Globus pallidus (tissue), 1 donor: ENCODE data around the gene EVL.
"Not testable (repeated sequence)": the region's sequence is repeated elsewhere in the genome, so short reads cannot be mapped to it uniquely, and the experiment has no call there.

ENCODE experiments used
- DNase-seq: peaks from one replicate; pipeline ENCODE4 v3.0.0-alpha.2; 2015; ENCODE audit warnings: low spot score

EVL gene

DNA sequence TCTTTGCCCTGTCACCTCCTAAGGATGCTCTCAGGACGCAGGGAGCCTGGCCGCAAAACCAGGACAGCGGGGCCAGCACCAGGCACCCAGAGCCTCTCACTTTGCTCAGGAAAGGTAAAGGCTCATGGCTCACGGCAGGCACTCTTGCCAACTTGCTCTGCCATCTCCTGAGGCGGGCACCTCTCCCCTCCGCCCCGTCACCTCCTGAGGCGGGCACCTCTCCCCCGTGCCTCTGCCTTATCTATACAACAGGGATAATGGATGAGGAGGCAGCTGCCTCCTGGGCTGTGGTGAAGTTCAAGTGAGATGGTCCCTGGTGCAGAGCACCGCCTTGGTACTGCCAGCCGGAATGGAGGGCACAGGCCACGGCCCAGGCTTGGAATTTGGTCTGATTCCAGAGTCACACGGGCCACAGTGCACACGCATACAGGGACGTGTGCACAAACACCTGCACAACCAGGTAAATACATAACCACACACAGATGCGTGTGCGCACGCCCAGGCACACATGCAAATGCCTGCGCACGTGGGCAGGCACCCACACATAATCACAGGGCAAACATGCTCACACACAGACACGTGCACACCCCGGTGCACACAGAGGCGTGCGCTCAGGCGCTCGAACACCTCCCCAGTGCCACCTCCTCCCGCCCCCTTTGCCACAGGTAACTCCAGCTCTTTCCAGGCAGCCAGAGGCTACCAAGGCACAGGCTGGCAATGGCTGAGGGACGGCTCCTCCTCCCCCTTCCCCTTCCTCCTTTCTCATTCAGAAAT is 82.7 kb downstream of the EVL start:
- no peak for DNase-seq

DNA sequence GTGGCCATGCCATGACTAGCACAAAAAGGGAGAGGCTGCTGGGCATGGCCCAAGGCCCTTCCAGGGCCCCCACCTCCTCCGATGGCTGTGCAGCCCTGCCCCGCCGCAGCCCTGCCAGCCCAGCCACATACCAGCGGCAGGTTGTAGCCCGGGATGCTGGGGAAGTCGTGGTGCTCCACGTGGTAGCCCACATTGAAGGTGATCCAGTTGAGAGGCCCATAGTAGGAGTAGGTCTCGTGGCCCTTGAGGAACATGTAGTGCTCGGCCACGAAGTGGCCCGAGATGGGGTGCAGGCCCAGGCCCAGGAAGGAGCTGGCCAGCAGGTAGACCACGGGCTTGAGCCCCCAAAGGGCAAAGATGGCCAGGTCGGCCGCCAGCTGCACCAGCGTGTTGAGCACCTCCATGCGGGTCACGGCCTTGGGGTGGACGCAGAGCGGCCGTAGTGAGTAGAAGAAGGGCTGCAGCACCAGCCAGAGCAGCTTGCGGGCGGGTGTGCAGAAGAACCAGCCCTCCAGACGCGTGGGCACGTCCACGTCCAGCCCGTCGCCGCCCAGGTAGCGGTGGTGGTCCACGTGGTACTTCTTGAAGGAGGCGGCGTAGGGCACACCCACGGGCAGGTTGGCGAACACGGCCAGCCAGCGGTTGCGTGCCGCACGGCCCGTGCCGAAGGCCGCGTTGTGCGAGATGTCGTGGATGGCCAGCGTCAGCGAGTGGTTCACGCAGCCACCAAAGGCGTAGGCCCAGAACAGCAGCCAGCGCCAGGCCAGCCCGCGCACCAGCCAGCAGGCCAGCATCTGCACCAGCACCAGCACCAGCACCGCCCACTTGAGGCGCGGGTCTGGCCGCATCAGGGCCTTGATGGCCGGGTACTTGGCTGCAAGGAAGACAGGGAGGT is 83.9 kb downstream of the EVL start:
- no peak for DNase-seq

DNA sequence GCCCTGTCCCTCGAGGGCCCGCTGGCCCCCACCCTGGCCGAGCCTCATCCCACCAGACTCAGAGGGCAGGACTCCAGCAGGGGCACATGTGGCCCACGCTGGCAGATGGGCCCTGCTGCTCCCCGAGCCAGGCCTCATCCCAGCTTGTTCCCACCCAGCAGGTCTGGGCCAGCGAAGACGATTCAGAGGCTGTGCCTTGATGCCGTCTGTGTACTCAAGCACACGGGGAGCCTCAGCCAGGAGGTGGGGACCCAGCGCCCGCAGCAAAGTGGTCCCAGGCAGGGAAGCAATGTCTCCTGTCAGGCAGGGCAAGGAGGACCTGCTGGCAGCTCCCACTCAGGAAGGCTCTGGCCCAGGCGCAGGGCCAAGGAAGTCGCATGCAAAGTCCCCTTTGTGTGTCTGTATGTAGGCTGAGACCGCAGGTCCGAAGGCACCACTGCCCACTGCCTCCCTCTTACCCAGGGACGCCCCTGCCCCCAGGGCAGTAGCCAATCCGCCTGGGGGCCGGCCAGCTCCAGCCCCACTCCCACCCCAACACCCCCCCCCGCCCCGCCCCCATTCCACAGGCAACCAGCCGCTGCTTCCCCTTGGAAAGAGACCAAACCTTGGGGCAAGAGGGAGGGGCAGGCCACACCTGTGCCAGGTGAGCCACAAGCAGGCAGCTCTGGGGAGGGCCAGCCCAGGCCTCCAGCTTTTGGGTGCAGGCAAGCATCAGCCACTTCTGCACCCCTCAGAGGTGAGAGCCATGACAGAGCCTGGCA is 84.8 kb downstream of the EVL start:
- DNase-seq, result no peak

DNA sequence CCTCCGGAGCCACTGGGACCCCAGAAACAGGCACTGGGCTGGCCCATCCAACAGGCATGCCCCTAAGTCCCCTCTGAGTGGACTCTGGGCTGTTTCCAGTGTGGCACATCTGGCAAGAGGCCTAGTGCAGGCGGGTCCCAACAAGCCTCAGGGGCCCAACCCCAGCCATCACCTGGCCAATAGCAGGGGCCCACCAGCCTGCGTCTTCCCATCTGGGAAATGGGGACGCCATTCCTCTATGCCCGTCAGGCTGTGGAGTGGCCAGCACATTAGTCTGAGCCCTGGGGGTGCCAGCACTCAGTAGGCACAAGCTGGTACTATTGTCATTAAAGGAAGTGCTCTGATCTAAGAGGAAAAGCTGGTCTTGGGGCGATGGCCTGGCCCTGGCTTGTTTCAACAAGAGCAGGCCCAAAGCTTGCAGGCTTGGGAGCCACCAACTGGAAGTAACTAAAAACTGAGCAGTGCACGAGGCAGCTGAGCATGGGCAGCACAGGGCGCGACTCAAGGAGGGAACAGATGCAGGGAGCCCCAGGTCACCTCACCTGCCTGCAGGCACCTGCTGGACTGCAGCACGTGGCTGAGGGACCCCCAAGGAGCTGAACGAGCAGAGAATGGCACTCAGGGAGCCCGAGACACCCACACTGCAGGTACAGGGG is 85.8 kb downstream of the EVL start:
- peak; percentile 40 for DNase-seq

DNA sequence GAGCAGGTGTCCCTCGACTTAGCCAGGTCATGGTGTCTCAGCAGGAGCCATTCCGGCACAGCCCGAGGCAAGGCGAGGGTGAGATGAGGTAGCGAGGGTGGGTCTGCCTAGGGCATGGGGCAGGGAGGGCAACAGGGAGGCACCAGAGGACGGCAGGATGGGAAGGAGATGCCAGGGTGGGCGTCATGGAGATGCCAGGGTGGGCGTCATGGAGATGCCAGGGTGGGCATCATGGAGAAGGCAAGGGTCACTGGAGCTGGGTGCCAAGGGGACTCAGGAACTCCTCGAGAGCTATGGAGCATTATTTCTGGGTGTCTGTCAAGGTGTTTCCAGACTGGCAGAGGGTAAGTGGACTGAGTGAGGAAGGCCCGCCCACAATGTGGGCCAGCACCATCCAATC is 86.9 kb downstream of the EVL start:
- DNase-seq, result no peak

DNA sequence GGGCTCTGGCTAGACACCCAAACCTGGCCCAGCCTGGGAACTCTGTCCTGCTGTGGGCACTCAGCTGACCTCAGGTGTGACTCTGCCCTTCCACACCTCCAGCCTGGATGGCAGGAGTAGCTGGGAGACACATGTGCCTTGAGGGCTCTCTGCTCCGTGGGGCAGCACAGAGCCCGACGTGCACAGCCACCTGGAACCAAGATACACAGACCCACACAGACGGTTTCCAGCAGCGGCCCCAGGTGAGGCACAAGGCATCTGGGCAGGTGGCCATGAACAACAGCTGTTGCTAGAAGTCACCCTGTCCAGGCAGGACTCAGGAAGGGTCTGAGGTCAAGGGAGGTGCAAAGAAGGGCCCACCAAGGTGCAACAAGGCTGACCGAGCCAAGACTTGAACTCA is 88.3 kb downstream of the EVL start:
- DNase-seq, result no peak

DNA sequence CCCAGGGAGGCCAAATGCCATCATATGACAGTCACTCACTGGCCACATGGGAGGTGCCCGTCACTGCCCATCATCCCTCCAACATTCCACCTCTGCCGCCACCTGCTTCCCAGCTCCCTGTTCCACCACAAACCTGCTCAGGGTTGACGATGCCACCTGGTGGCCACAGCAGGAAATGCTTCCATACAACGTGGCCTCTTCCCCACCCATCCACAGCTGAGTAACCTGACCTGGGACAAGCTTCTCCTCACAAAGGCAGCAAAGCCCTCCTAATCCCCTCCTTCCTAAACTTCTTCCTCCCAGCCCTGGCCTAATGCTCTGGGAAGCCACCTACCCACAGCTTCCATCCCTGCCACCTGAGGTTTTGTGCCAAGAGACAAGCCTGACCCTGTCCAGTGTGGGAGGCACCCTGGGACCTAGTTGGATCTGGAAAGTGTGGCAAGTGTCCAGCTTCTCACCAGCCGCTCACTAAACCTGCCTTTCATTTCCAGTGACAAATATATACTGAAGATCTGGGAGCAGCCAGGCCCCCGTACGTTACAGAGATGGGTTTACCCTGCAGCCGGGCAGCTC is 89.9 kb downstream of the EVL start:
- DNase-seq, result no peak

DNA sequence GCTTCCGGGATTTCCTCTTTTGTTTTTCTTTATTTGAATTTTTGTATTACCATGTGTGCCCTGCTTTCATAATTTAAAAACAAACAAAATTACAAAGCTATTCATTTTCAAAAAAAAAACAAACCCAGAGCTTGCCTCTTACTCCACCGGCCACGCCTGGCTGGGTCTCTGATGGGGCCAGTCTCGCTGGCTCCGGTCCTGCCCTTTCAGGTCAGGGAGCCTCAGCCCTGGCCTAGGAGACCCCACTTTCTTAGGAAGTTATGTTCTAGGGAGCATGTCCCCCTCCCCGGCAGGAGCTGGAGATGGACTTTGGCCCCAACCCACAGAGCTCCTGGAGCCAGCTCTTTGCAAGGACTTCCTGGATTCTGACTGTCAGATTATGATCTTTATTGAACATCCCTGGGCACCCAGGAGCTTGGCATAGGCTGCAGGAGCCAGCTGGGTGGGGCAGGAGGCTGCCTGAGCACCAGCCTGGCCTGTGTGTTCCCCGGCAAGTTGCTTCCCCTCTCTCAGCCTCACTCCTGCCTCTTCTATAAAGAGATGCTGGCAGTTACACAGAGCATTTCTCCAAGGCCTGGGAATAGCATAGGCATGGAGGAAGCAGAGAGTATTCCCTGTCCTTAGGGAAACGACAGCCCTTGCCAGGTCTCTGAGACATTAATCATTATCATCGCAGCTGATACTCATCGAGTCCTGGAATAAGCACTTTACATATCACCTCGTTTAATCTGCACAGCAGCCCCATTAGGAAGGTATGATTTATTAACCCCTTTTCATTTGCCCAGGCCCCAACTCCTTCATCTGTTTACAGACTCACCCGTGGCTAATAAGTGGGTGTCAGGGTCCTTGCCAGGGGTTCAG is 90.8 kb downstream of the EVL start:
- DNase-seq, result no peak

DNA sequence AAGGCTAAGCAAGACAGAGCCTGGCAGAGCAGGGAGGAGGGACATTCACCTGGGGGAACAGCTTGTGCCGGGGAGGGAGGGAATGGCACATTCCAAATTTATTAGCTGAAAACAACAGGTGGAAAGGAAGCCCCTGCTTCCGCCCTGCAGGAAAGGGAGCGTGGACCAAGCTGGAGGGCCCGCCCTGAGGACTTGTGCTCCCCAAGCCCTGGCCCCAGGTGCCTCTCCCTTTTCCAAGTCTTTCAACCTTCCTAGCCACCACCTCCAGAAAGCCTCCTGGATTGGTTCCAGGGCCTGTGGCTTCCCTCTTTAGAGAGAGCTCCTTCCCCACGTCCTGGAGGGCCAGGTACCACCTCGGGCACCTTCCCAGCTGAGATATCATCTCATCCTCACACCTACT is 91.6 kb downstream of the EVL start:
- no peak for DNase-seq

DNA sequence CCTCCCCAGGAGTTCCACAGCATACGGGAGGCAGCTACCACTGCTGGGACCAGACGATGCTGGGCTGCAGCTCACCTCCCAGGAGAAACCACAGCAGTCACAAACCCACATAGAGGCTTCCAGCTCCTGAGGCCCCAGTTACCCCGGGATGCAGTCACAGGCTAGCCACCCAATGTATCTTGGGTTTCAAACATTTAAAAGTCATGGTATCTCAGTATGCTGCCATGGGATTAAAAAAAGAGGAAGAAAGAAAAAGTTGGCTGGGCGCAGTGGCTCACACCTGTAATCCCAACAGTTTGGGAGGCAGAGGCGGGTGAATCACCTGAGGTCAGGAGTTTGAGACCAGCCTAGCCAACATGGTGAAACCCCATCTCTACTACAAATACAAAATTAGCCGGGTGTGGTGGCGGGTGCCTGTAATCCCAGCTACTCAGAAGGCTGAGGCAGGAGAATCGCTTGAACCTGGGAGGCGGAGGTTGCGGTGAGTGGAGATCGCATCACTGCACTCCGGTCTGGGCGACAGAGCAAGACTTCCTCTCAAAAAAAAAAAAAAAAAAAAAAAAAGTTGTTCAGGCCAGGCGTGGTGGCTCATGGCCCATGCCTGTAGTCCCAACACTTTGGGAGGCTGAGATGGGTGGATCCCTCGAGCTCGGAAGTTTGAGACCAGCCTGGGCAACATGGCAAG is 92.5 kb downstream of the EVL start:
- DNase-seq, result not testable (repeated sequence)

DNA sequence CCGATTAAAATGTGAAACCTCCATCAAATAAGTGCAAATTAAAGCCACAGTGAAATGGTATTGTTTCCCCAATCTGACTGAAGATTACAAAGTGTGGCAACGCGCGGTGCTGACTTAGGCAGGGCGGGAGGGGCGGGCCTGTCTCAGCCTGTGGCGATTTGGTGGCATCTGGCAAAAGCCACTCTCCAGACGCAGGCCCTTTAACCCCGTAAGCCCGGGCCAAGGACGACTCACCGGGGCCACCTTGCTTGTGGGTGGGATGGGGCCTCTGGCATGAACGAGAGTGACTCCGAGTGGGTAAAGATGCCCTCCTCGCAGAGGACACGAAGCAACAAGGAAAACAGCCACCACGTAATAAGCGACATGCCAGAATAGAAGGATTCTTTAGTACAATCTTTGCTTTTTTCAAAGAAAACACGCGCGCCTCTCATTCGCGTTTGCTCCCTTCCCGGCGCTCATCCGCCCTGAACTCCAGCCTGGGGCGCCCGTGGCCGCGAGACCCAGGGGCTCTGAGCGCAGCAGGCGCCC is 93.4 kb downstream of the EVL start:
- DNase-seq, result no peak

DNA sequence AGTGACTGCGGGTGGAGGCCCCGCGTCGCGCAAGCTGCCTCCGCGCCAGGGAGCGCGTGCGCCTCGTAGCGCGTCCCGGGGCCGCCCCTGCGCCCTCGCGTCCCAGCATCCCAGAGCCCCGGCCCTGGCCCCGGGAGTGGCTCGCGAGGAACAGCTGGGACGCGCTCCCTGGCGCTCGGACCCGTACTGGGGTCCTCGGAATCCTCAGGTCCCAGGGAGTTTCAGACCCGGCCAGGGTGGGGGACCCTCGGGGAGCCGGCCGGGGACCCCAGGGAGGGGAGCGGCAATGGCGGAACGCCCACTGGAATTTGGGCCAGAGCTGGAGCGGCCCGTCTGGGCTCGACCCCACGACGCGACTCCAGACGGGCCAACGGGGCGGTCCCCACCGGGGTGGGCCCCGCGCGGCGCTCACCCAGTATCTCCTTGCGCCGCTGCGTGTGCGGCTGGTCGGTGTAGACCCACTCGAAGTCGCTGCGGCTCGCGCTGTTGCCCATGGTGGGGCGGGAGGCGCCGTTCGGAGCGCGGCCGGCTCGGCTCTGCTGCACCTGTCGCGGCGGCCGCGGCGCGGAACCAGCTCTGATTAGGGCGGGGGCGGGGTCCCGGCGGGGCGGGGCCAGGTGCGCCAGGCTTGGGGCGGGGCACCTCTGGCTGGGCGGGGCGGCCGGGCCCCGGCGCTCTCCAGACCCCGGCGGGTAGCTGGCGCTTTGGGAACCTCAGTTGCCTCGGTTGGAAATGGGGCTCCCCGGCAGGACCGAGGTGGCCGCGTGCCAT is 94.1 kb downstream of the EVL start, which contains the start of gene DEGS2:
TSS of gene DEGS2 (minus strand) at position 552 of the 771 bp plus-strand sequence. CDS start at position 494, 58 bp downstream.
- no peak for DNase-seq

DNA sequence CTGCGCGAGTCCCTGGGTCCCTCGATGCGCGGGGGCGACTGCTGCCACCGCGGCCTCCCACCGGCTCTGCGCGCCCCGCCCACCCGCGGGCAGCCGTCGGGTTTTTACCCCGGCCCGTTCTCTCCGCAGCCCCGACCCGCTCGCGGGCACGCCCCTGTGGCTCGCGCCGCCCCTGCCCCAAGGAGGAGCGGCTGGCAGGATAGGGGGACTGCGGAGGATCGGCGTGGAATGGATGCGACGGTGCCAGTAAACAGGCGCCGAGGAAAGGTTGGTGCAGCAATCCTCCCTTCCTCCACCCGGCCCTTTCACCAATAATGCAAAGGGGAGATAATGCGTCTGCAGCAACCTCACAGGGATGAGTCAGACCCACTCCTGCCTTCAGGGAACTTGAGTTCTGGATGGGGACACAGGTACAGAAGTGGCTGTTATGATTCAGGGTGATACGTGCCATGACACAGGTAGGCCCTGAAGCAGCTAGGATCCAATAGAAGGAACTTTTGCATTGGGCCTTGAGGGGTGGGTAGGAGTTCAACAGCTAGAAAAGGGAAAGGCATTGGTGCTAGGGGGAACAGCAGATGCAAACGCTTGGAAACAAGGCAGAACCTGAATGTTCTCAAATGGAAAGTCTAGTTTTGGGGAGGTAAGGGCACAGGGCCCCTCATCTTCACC is 94.8 kb downstream of the EVL start:
- DNase-seq, result no peak

DNA sequence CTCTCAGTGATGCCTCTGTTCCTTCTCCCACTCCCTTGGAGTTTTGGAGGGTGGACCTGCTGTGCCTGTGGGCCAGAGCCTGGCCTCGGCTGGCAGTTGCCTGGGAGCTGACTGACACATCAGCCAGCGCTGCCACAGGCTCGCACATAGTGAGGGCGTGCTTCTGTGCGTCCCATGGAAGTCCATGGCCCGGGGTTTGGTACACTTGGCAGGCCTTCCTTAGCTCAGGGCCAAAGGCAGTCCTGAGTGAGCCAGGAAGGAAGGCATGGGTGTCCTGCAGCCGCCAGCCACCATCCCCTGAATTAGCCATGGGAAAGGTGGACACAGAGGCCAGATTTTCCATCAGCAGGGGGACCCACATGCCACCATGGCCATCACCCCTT is 95.3 kb downstream of the EVL start:
- DNase-seq, result no peak

DNA sequence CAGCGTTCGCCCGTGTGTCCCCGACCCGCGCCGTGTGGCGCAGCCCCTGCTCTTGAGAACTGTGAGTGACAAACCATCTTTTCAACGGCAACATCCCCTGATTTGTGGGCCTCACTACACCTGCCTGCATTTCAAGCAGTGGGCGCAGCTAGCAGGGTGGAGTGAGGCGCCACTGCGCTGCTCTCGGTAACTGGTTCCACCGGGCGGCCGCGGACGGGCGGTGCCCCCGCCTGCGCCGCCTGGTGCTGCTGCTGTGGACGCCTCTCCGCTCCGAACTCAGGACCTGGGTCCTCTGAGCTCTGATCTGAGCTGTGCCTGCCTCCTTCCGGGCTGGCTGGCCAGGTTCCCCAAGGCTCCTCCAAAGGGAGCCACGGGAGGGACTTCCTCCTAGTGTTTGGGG is 100.2 kb downstream of the EVL start:
- no peak for DNase-seq

DNA sequence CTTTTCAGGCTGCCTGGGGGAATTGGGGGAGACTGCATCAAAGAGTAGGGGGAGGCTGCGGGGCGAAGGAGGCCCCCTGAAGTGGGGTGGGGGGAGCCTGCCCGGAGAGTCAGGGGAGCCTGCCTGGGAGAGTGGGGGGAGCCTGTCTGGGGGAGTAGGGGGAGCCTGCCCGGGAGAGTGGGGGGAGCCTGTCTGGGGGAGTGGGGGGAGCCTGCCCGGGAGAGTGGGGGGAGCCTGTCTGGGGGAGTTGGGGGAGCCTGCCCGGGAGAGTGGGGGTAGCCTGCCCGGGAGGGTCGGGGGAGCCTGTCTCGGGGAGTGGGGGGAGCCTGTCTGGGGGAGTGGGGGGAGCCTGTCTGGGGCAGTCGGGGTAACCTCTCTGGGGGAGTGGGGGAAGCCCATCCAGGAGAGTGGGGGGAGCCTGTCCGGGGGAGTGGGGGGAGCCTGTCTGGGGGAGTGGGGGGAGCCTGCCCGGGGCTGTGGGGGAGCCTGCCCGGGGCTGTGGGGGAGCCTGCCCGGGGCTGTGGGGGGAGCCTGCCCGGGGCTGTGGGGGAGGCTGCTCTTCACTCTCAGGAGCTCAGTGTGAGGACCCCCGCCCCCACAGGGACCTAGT is 100.7 kb downstream of the EVL start:
- no peak for DNase-seq

DNA sequence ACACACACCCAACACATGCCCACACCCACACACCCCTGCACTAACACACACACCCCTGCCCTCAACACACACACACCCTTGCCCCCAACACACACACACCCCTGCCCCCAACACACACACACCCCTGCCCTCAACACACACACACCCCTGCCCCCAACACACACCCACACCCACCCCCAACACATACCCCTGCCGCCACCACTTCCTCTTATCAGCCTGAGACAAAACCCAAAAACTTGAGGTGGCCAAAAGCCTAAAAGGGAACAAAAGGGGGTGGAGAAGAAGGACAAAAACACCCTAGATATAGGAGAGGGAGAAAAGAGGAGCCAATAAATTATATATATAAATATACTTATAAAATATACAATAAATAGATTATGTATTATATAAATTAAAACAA is 103.3 kb downstream of the EVL start:
- no peak for DNase-seq

DNA sequence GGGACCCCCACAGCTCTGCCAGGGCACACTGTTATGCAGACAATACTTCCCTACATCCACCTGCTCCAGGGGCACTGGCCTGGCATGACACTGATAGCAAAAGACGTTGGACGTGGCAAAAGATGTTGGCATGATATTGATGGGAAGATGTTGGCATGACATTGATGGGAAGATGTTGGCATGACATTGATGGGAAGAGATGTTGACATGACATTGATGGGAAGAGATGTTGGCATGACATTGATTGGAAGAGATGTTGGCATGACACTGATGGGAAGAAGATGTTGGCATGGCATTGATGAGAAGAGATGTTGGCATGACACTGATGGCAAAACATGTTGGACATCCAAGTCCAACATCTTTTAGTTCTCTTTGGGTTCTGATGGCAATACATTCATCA is 105.7 kb downstream of the EVL start:
- DNase-seq, result no peak
